ENCODE measurements around the gene MS4A10.

- TF ChIP-seq, protein P1, sequence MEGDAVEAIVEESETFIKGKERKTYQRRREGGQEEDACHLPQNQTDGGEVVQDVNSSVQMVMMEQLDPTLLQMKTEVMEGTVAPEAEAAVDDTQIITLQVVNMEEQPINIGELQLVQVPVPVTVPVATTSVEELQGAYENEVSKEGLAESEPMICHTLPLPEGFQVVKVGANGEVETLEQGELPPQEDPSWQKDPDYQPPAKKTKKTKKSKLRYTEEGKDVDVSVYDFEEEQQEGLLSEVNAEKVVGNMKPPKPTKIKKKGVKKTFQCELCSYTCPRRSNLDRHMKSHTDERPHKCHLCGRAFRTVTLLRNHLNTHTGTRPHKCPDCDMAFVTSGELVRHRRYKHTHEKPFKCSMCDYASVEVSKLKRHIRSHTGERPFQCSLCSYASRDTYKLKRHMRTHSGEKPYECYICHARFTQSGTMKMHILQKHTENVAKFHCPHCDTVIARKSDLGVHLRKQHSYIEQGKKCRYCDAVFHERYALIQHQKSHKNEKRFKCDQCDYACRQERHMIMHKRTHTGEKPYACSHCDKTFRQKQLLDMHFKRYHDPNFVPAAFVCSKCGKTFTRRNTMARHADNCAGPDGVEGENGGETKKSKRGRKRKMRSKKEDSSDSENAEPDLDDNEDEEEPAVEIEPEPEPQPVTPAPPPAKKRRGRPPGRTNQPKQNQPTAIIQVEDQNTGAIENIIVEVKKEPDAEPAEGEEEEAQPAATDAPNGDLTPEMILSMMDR (IDR thresholded peaks at IDR 0.05 in 2 of 3, conservative IDR thresholded peaks at IDR 0.05 in 1 of 3; ENCODE audit: borderline replicate concordance in 1 of 3, insufficient read depth in 1 of 3, low read depth in 2 of 3, low read length in 2 of 3), result peak; percentile 46 to 63 (median 50); a peak in 5 of 6 replicates
- no peak for TF ChIP-seq ZNF274 (IDR thresholded peaks at IDR 0.05; ENCODE audit: low read depth, low read length)
These were observed 28.7 kb upstream of the MS4A10 start, which contains the start of gene MS4A15 for GRCh38 chr11:60756307-60757032.

Measured in HCT116 (cell line).